Measurements from ENCODE around the gene LIN28A. TPM values are rescaled to one million over a fixed set of nuclear protein-coding genes. Genes with fewer than 3 reads are reported as not detected.
A peak's percentile ranks its signal among the peaks of the same experiment; 100 is the strongest.
"Not testable (repeated sequence)": the region's sequence is repeated elsewhere in the genome, so short reads cannot be mapped to it uniquely, and the experiment has no call there.

The LIN28A gene
- total RNA-seq, 1 donor: not detected

DNA sequence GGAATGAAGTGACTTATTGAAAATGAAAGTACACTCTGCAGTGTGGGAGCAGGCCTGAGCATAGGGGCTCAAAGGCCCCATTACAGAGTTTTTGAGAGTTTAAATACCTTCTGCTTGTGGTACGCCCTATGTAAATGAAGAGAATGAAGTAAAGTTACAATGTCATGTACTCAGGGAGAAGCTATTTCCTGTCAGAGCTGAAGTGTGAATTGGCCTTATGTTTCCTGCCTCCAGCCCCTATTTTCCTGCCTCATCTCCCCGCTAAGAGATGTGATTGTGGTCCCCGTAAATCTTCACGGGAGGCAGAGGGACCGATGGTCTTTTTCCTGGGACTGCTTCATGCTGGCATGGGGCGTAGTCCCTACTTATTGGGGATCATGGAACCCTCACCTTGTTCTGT, 35.5 kb upstream of the LIN28A start:
- DNase-seq (ENCODE audit: low read depth): no peak
- no peak overlapping the region for H3K4me3 ChIP-seq (ENCODE audit: low read depth, low read length)
- TF ChIP-seq, protein P1, sequence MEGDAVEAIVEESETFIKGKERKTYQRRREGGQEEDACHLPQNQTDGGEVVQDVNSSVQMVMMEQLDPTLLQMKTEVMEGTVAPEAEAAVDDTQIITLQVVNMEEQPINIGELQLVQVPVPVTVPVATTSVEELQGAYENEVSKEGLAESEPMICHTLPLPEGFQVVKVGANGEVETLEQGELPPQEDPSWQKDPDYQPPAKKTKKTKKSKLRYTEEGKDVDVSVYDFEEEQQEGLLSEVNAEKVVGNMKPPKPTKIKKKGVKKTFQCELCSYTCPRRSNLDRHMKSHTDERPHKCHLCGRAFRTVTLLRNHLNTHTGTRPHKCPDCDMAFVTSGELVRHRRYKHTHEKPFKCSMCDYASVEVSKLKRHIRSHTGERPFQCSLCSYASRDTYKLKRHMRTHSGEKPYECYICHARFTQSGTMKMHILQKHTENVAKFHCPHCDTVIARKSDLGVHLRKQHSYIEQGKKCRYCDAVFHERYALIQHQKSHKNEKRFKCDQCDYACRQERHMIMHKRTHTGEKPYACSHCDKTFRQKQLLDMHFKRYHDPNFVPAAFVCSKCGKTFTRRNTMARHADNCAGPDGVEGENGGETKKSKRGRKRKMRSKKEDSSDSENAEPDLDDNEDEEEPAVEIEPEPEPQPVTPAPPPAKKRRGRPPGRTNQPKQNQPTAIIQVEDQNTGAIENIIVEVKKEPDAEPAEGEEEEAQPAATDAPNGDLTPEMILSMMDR (IDR thresholded peaks at IDR 0.05; ENCODE audit: insufficient read depth, low read depth, low read length): no peak

DNA sequence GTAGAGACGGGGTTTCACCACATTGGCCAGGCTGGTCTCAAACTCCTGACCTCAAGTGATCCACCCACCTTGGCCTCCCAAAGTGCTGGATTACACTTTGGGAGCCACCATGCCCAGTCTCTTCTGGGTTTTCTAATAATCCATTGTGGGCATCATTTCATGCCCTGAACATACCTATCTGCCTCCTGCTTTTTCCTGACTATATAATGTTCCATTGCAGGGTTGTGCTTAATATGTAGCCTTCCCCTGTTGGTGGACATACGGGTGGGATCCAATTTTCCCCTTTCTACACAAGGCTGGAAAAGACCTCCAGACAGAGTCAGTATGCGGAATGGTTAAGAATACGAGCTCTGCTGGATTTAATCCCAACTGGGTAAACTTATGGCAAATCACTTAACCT, 34.6 kb upstream of the LIN28A start:
- DNase-seq (ENCODE audit: low read depth): no peak
- TF ChIP-seq, protein P1 (IDR thresholded peaks at IDR 0.05; ENCODE audit: insufficient read depth, low read depth, low read length): no peak

DNA sequence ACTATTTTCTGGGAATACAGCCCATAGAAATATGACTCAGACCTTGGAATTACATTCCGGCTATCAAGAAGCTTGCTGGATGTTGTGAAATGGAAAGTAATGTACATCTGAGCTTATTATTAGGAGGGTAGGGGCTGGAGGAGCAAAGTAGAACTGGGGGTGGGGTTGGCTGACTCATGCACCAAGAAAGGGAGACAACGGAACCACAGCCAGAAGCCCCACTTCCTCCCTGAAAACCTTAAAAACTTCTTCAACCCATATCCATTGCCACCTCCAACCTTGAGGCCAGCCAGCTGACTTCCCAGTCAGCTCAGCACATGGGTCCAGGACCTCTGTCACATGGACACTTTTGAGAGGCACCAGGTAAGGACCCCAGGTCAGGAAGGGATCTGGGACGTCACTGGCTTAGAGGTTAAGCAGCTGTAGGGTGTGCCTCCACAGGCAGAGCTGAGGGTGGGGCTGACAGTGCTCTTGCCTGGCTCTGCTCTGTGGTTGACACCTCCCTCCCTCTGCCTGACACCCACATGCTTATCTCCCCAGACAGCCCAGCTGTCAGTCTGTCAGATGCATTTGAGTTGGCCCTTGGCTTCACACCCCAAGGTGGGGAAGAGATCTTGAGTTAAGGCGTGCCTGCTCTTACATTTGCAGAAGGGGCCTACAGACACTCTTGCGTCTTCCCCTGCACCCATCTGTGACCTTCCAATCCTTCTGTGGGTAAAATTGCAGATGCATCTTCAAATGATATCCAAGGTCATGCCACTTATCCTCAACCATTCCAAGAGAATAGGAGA, 32.3 kb upstream of the LIN28A start:
- TF ChIP-seq, protein P1 (IDR thresholded peaks at IDR 0.05; ENCODE audit: insufficient read depth, low read depth, low read length): no peak
- DNase-seq (ENCODE audit: low read depth): peak; percentile 98
- H3K4me3 ChIP-seq (ENCODE audit: low read depth, low read length): peak overlapping the region; percentile 34

More for the DNA sequence above, 34.6 kb upstream of the LIN28A start:
- no peak overlapping the region for H3K4me3 ChIP-seq (ENCODE audit: low read depth, low read length)

DNA sequence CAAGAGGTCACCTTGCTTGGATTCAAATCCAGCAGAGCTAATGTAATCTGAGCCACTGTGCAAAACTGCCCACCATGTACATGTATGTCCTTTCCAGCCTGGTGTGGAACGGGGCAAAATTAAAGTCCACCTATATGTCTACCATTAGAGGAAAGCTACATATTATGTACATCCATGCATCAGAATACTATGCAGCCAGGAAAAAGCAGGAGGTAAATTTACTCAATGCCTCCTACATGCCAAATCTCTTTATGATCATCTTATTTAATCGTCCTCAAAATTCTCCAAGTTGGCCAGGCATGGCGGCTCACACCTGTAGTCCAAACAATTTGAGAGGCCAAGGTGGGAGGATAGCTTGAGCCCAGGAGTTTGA, 31.8 kb upstream of the LIN28A start:
- no peak overlapping the region for H3K4me3 ChIP-seq (ENCODE audit: low read depth, low read length)
- DNase-seq (ENCODE audit: low read depth): no peak
- TF ChIP-seq, protein P1 (IDR thresholded peaks at IDR 0.05; ENCODE audit: insufficient read depth, low read depth, low read length): no peak

DNA sequence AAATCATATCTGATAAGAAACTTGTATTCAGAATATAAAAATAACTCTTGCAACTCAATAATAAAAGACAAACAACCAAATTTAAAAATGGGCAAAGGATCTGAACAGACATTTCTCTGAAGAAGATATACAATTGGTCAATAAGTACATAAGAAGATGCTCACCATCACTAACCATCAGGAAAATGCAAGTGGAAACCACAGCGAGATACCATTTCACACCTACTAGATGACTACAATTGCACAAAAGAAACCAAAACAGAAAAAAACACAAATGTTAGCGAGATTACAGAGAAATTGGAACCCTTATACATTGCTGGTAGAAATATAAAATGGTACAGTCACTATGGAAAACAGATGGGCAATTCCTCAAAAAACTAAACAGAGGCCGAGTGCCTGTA, 26.5 kb upstream of the LIN28A start:
- TF ChIP-seq, protein P1 (IDR thresholded peaks at IDR 0.05; ENCODE audit: insufficient read depth, low read depth, low read length): no peak
- no peak overlapping the region for H3K4me3 ChIP-seq (ENCODE audit: low read depth, low read length)

DNA sequence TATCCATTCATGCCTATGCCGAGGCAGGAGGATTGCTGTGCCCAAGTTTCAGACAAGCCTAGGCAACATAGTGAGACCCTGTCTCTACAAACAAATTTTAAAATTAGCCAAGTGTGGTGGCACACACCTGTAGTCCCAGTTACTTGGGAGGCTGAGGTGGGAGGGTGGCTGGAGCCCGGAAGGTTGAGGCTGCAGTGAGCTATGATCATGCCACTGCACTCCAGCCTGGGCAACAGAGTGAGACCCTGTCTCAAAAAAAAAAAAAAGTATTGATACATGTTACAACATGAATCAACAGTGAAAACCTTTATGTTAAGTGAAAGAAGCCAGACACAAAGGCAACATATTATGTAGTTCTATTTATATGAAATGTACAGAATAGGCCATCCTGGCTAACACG, 25.6 kb upstream of the LIN28A start:
- not testable (repeated sequence) for H3K4me3 ChIP-seq (ENCODE audit: low read depth, low read length); DNase-seq (ENCODE audit: low read depth)

More for the DNA sequence above, 26.5 kb upstream of the LIN28A start:
- DNase-seq (ENCODE audit: low read depth): no peak

DNA sequence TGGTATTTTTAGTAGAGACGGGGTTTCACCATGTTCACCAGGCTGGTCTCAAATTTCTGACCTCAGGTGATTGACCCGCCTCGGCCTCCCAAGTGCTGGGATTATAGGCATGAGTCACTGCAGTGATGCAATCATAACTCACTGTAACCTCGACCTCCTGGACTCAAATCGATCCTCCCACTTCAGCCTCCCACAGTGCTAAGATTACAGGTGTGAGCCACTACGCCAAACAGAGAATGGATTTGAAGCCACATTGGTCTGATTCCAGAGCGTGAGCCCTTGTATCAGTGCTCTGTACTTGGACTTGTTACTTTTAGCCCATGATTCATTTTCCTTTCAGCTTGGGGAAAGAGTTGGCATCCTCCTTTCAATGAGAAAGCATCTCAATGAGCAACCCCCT, 23.2 kb upstream of the LIN28A start:
- TF ChIP-seq, protein P1 (IDR thresholded peaks at IDR 0.05; ENCODE audit: insufficient read depth, low read depth, low read length): no peak
- peak; percentile 73 for DNase-seq (ENCODE audit: low read depth)
- H3K4me3 ChIP-seq (ENCODE audit: low read depth, low read length): no peak overlapping the region

Data from fibroblast of villous mesenchyme (primary cell).